Fibroblast of lung (primary cell): ENCODE data around the gene FBXW9. TPM values are rescaled to one million over a fixed set of nuclear protein-coding genes. Genes with fewer than 3 reads are reported as not detected.

Source experiments
- DNase-seq, 2 donors: peaks; one replicate each; pipeline versions ENCODE4 v3.0.0 to v3.0.0-alpha.2; 2010; ENCODE audit warnings: low read depth in 2 of 2
- H2AFZ ChIP-seq: 2 replicates; pipeline ENCODE4 v1.5.1; 2012; ENCODE audit warnings: low read length, control low read depth, inconsistent platforms
- H3K27ac ChIP-seq: 2 replicates; pipeline ENCODE4 v1.5.1; 2011; ENCODE audit warnings: low read length, control low read depth; ENCODE audit not compliant: insufficient read depth
- H3K27me3 ChIP-seq: 2 replicates; pipeline ENCODE4 v1.5.1; 2011; ENCODE audit warnings: mild to moderate bottlenecking, low read length; ENCODE audit not compliant: control insufficient read depth, insufficient read depth
- H3K36me3 ChIP-seq: 2 replicates; pipeline ENCODE4 v1.5.1; 2011; ENCODE audit warnings: low read length; ENCODE audit not compliant: control insufficient read depth, insufficient read depth
- H3K4me1 ChIP-seq: 2 replicates; pipeline ENCODE4 v1.5.1; 2011; ENCODE audit warnings: low read length; ENCODE audit not compliant: control insufficient read depth, insufficient read depth; ENCODE audit errors: extremely low read depth
- H3K4me2 ChIP-seq: 2 replicates; pipeline ENCODE4 v1.5.1; 2011; ENCODE audit warnings: low read length, control low read depth; ENCODE audit not compliant: insufficient read depth; ENCODE audit errors: extremely low read depth
- H3K4me3 ChIP-seq, 4 experiments: fragments of 200-600 bp in 1 of 4; sonication (generic) in 1 of 4; replicated peaks in 1 of 4; 2 replicates each; pipeline ENCODE4 v1.5.1; 2011 to 2016; ENCODE audit warnings: low read length in 4 of 4, low read depth in 3 of 4, mild to moderate bottlenecking in 3 of 4, control low read depth in 2 of 4, inconsistent platforms in 1 of 4, mixed read lengths in 1 of 4; ENCODE audit not compliant: insufficient read depth in 1 of 4; ENCODE audit errors: control extremely low read depth in 1 of 4
- H3K79me2 ChIP-seq: 2 replicates; pipeline ENCODE4 v1.5.1; 2012; ENCODE audit warnings: mild to moderate bottlenecking, low read length, inconsistent platforms; ENCODE audit not compliant: control insufficient read depth, insufficient read depth
- H3K9ac ChIP-seq: 2 replicates; pipeline ENCODE4 v1.5.1; 2011; ENCODE audit warnings: mild to moderate bottlenecking, low read length, control low read depth; ENCODE audit not compliant: insufficient read depth
- H3K9me3 ChIP-seq: 2 replicates; pipeline ENCODE4 v1.5.1; 2012; ENCODE audit warnings: low read depth, low read length; ENCODE audit not compliant: control insufficient read depth, insufficient read depth
- H4K20me1 ChIP-seq: 2 replicates; pipeline ENCODE4 v1.5.1; 2011; ENCODE audit warnings: low read length; ENCODE audit not compliant: control insufficient read depth, insufficient read depth; ENCODE audit errors: extremely low read depth
- CTCF ChIP-seq, 2 donors: IDR thresholded peaks in 1 of 2; conservative IDR thresholded peaks in 1 of 2; 1 replicate in 1 of 2; 2 replicates in 1 of 2; pipeline ENCODE4 v1.5.1; 2011 to 2012; ENCODE audit warnings: low read length in 2 of 2, control low read depth in 1 of 2, inconsistent platforms in 1 of 2, low read depth in 1 of 2, mild to moderate bottlenecking in 1 of 2
- EZH2 ChIP-seq: IDR thresholded peaks from 2 replicates; pipeline ENCODE4 v1.5.1; 2012; ENCODE audit warnings: low read length, control low read depth, mild to moderate bottlenecking; ENCODE audit errors: missing control alignments
- polyA plus RNA-seq, 2 donors: library from polyadenylated mRNA; depleted of rRNA in 1 of 2; stranded (reverse) in 1 of 2; unstranded in 1 of 2; fragments of >200 nt; gene quantifications; 2 replicates each; pipeline ENCODE4 v1.2.1, GENCODE V29; 2011 to 2012; ENCODE audit warnings: missing spikeins in 1 of 2
- total RNA-seq: library from RNA; depleted of rRNA; stranded (reverse); fragments of >200 nt; gene quantifications from 2 replicates; pipeline ENCODE4 v1.2.1, GENCODE V29; 2014

Gene FBXW9
- total and polyA plus RNA-seq, 2 donors (not counting 1 experiment from before 2014, with no cell fraction given) = 3.3 to 4.4 TPM

GRCh38 chr19:12657966-12658365 is 38.5 kb downstream of the FBXW9 start:
- Histone ChIP-seq H3K4me2 (no peak overlapping the region), H2AFZ (no peak overlapping the region), H3K36me3 (peaks cover 17% of the 10 kb centered on the region), H3K9ac (no peak overlapping the region), H3K9me3 (no peaks in the 10 kb centered on the region), H3K4me3 (no peak overlapping the region), H3K4me1 (no peaks in the 10 kb centered on the region), H3K79me2 (no peaks in the 10 kb centered on the region), H3K27ac (no peak overlapping the region), H3K27me3 (no peaks in the 10 kb centered on the region), H4K20me1 (no peaks in the 10 kb centered on the region)
- TF ChIP-seq CTCF (conservative IDR thresholded peaks at IDR 0.05 in 1 of 2, IDR thresholded peaks at IDR 0.05 in 1 of 2; ENCODE audit: low read depth in 1 of 2, low read length in 2 of 2) (no peak), EZH2 (no peak)
- DNase-seq = no peak

DNA sequence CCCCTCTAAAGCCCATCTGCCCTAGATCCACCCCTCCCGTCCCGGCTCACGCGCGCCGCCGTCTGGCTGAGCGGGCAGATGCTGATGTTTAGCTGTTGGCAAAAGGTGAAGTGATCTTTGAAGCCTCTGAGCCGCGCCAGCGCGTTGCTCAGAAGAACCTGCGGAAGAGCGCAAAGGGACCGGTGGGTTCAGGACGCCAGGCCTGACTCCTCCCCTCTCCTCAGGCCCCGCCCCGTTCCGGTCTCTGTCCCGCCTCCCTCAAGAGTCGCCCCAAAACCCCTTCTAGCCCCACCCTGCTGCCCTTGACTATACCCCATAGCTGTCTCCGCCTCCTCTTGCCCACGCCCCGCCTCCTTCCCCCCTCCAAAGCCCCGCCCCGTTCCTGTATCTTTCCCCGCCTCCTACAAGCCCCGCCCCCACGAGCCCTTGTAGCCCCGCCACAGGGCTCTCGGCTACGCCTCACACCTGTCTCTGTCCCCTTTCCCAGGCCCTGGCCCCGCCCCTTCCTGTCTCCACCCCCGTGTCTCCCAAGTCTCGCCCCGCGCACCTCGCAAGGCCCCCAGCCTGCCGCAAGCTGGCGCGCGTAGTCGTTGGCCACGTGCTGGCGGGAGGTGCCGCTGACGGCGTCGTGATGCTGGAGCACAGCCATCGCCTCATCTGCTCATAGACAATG is 39.4 kb downstream of the FBXW9 start:
- H3K4me1 ChIP-seq = no peaks in the 10 kb centered on the region
- H3K27ac ChIP-seq = no peak overlapping the region
- no peak overlapping the region for H3K4me2 ChIP-seq
- no peaks in the 10 kb centered on the region for H3K9me3 ChIP-seq
- DNase-seq = no peak
- H4K20me1 ChIP-seq = no peaks in the 10 kb centered on the region
- H3K79me2 ChIP-seq = no peaks in the 10 kb centered on the region
- peaks cover 17% of the 10 kb centered on the region for H3K36me3 ChIP-seq
- H3K27me3 ChIP-seq = no peaks in the 10 kb centered on the region
- no peak overlapping the region for H3K9ac ChIP-seq
- H3K4me3 ChIP-seq = no peak overlapping the region
- TF ChIP-seq CTCF (conservative IDR thresholded peaks at IDR 0.05 in 1 of 2, IDR thresholded peaks at IDR 0.05 in 1 of 2; ENCODE audit: low read depth in 1 of 2, low read length in 2 of 2) (no peak), EZH2 (no peak)
- no peak overlapping the region for H2AFZ ChIP-seq

DNA sequence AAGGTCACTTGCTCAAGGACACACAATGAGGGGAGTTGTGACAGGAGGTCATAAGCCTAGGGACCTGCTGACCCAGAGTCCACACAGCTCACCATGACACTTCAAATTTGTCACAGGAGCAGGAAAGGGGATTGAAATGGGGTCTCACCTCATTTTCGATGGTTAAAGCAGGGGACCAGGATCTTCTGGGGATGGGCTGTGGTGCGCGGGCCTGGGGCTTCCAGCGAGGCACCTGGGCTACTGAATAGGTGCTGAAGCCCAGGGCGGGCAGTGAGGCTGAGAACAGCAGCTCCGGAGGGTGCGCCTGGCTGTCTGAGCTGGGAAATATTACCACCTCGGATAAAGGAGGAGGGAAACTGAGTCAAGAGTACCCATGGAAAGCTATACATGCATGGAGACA is 40.9 kb downstream of the FBXW9 start:
- TF ChIP-seq EZH2 = no peak
- no peak for TF ChIP-seq CTCF (conservative IDR thresholded peaks at IDR 0.05 in 1 of 2, IDR thresholded peaks at IDR 0.05 in 1 of 2; ENCODE audit: low read depth in 1 of 2, low read length in 2 of 2)
- no peaks in the 10 kb centered on the region for H4K20me1 ChIP-seq
- H3K4me1 ChIP-seq = no peaks in the 10 kb centered on the region
- H3K27me3 ChIP-seq = no peaks in the 10 kb centered on the region
- H3K9ac ChIP-seq = no peak overlapping the region
- no peak overlapping the region for H3K4me3 ChIP-seq
- no peak overlapping the region for H3K4me2 ChIP-seq
- no peaks in the 10 kb centered on the region for H3K9me3 ChIP-seq
- no peaks in the 10 kb centered on the region for H3K79me2 ChIP-seq
- no peak overlapping the region for H3K27ac ChIP-seq
- H3K36me3 ChIP-seq = peaks cover 14% of the 10 kb centered on the region
- no peak overlapping the region for H2AFZ ChIP-seq
- DNase-seq = no peak
